Neural cell (in vitro differentiated cells): Measurements from ENCODE around the gene ZNF287. TPM values are rescaled to one million over a fixed set of nuclear protein-coding genes. Genes with fewer than 3 reads are reported as not detected.

ENCODE experiments used
- H2AFZ ChIP-seq: fragments of 200-600, 300-800 bp; sonication (generic), shearing (Covaris generic); 2 replicates; pipeline ENCODE4 v1.6.0; 2014; ENCODE audit warnings: low read depth, mild to moderate bottlenecking, antibody characterized with exemption, low read length, moderate library complexity
- H3F3A ChIP-seq: fragments of 200-600 bp; shearing (Covaris generic); 2 replicates; pipeline ENCODE4 v1.6.1; 2016; ENCODE audit warnings: mild to moderate bottlenecking, moderate library complexity, mixed read lengths, antibody characterized with exemption, low read length; ENCODE audit not compliant: insufficient read depth, poor library complexity, severe bottlenecking
- H3K27ac ChIP-seq: fragments of 200-600, 300-800 bp; sonication (generic), shearing (Covaris generic); 2 replicates; pipeline ENCODE4 v1.5.1; 2014; ENCODE audit warnings: mild to moderate bottlenecking, low read length, moderate library complexity
- H3K27me3 ChIP-seq: fragments of 300-800, 200-600 bp; sonication (generic), shearing (Covaris generic); 2 replicates; pipeline ENCODE4 v1.6.0; 2014; ENCODE audit warnings: mild to moderate bottlenecking, low read depth, low read length, moderate library complexity; ENCODE audit not compliant: insufficient read depth
- H3K36me3 ChIP-seq: fragments of 300-800, 200-600 bp; sonication (generic), shearing (Covaris generic); 2 replicates; pipeline ENCODE4 v1.5.1; 2014; ENCODE audit warnings: mild to moderate bottlenecking, antibody characterized with exemption, low read length, moderate library complexity; ENCODE audit not compliant: insufficient read depth
- H3K4me2 ChIP-seq: fragments of 300-800, 200-600 bp; sonication (generic), shearing (Covaris generic); 2 replicates; pipeline ENCODE4 v1.6.0; 2014; ENCODE audit warnings: mild to moderate bottlenecking, low read length
- H3K4me3 ChIP-seq: fragments of 300-800, 200-600 bp; sonication (generic), shearing (Covaris generic); 2 replicates; pipeline ENCODE4 v1.5.1; 2014; ENCODE audit warnings: mild to moderate bottlenecking, low read length, moderate library complexity
- H3K79me2 ChIP-seq: fragments of 200-600 bp; shearing (Covaris generic); replicated peaks from 2 replicates; pipeline ENCODE4 v1.6.0; 2014; ENCODE audit warnings: mild to moderate bottlenecking, low read length, moderate library complexity; ENCODE audit not compliant: insufficient read depth
- H3K9ac ChIP-seq: fragments of 300-800, 200-600 bp; sonication (generic), shearing (Covaris generic); 2 replicates; pipeline ENCODE4 v1.6.1; 2016; ENCODE audit warnings: mild to moderate bottlenecking, low read length, mixed read lengths
- H3K9me2 ChIP-seq: fragments of 200-600 bp; shearing (Covaris generic); 2 replicates; pipeline ENCODE4 v1.6.1; 2016; ENCODE audit warnings: mild to moderate bottlenecking, low read length, mixed read lengths; ENCODE audit not compliant: insufficient read depth
- H3K9me3 ChIP-seq: fragments of 200-600, 300-800 bp; sonication (generic), shearing (Covaris generic); 2 replicates; pipeline ENCODE4 v1.6.1; 2016; ENCODE audit warnings: mild to moderate bottlenecking, mixed run types, low read length, moderate library complexity, mixed read lengths
- H4K20me1 ChIP-seq: fragments of 200-600 bp; shearing (Covaris generic); 2 replicates; pipeline ENCODE4 v1.6.1; 2016; ENCODE audit warnings: mild to moderate bottlenecking, mixed run types; ENCODE audit not compliant: insufficient read depth
- CTCF ChIP-seq: fragments of 450-650 bp; IDR thresholded peaks from 2 replicates; pipeline ENCODE4 v1.5.1; 2014; ENCODE audit warnings: antibody characterized with exemption, mild to moderate bottlenecking, moderate library complexity; ENCODE audit not compliant: poor library complexity, severe bottlenecking
- EP300 ChIP-seq: fragments of 450-650 bp; conservative IDR thresholded peaks from 2 replicates; pipeline ENCODE4 v1.6.1; 2014; ENCODE audit warnings: antibody characterized with exemption, mild to moderate bottlenecking, moderate library complexity; ENCODE audit not compliant: poor library complexity, severe bottlenecking
- EZH2 ChIP-seq: fragments of 200-600, 300-800 bp; shearing (Covaris generic), sonication (generic); IDR thresholded peaks from 2 replicates; pipeline ENCODE4 v1.6.1; 2014; ENCODE audit warnings: antibody characterized with exemption, low read length, borderline replicate concordance, mild to moderate bottlenecking; ENCODE audit not compliant: insufficient read depth, poor library complexity, severe bottlenecking
- MXI1 ChIP-seq: fragments of 450-650 bp; conservative IDR thresholded peaks from 2 replicates; pipeline ENCODE4 v1.6.1; 2014; ENCODE audit warnings: antibody characterized with exemption, mild to moderate bottlenecking; ENCODE audit not compliant: poor library complexity, severe bottlenecking
- POLR2AphosphoS5 ChIP-seq: IDR thresholded peaks from 2 replicates; pipeline ENCODE4 v1.6.1; 2012
- RAD21 ChIP-seq: fragments of 450-650 bp; conservative IDR thresholded peaks from 2 replicates; pipeline ENCODE4 v1.6.1; 2014; ENCODE audit warnings: antibody characterized with exemption, mild to moderate bottlenecking, moderate library complexity
- REST ChIP-seq: IDR thresholded peaks from 2 replicates; pipeline ENCODE4 v1.6.1; 2012; ENCODE audit warnings: borderline replicate concordance
- SMC3 ChIP-seq: fragments of 450-650 bp; conservative IDR thresholded peaks from 2 replicates; pipeline ENCODE4 v1.6.1; 2014; ENCODE audit warnings: antibody characterized with exemption, mild to moderate bottlenecking, moderate library complexity; ENCODE audit not compliant: poor library complexity
- TAF1 ChIP-seq: IDR thresholded peaks from 2 replicates; pipeline ENCODE4 v1.6.1; 2012; ENCODE audit warnings: low read depth
- polyA plus RNA-seq: library from polyadenylated mRNA; depleted of rRNA; stranded (reverse); fragments of >200 nt; gene quantifications from 2 replicates; pipeline ENCODE4 v1.2.3, GENCODE V29; 2014

ZNF287 gene
- polyA plus RNA-seq, 1 donor from 2014 or later, result 12.6 TPM

DNA sequence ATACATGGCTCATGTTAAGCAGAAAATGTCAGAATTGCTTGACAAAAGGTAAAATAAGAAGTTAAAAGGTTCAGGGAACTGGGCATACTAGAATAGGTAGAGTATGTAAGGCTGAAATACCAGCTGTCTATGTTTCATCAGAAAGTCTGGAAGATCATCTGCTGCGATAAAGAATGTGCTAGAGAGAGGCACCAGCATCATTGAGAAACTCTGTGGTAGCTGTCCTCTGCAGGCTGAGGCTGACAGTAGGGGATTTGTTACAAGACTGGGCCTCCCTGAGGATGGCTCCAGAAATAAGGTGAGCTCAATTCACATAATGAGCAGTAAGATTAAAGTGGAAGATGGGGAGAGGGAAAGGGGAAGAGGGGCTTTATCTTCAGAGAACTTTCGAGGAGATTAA is 4.5 kb upstream of the ZNF287 start:
- H3K4me2 ChIP-seq, result no peak overlapping the region
- H2AFZ ChIP-seq, result no peak overlapping the region
- no peak overlapping the region for H3K27ac ChIP-seq
- peaks cover 5% of the 10 kb centered on the region for H3K79me2 ChIP-seq
- no peak overlapping the region for H3K9ac ChIP-seq
- no peak for TF ChIP-seq EZH2
- TF ChIP-seq SMC3, result no peak
- no peak for TF ChIP-seq POLR2AphosphoS5
- no peak for TF ChIP-seq REST
- no peak for TF ChIP-seq EP300
- H4K20me1 ChIP-seq, result no peaks in the 10 kb centered on the region
- no peak overlapping the region for H3K4me3 ChIP-seq
- no peaks in the 10 kb centered on the region for H3K9me2 ChIP-seq
- peaks cover 3% of the 10 kb centered on the region for H3K9me3 ChIP-seq
- H3F3A ChIP-seq, result no peaks in the 10 kb centered on the region
- no peaks in the 10 kb centered on the region for H3K27me3 ChIP-seq
- no peaks in the 10 kb centered on the region for H3K36me3 ChIP-seq

DNA sequence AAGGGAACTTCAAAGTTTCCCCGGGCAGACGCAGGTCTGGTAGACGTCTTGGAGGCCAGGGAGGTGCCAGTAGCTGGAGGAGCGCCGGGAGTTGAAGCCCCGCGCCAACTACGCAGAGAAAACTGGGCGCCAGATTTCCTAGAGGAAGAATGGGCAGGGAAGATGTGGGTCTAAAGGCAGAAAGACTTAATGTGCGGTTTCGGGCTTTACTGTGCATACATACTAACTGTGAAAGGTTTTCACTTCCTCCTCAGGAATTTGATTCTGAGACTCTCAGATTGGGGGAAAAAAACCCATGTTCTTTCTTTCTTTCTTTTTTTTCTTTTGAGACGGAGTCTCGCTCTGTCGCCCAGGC is 331 bp upstream of the ZNF287 start:
- H3K27me3 ChIP-seq, result no peaks in the 10 kb centered on the region
- H3K4me3 ChIP-seq, result peak overlapping the region; percentile 100
- no peaks in the 10 kb centered on the region for H3K9me3 ChIP-seq
- no peaks in the 10 kb centered on the region for H3F3A ChIP-seq
- peaks cover 8% of the 10 kb centered on the region for H3K36me3 ChIP-seq
- peaks cover 27% of the 10 kb centered on the region for H3K79me2 ChIP-seq
- no peaks in the 10 kb centered on the region for H4K20me1 ChIP-seq
- no peaks in the 10 kb centered on the region for H3K9me2 ChIP-seq
- peak overlapping the region; percentile 98 for H3K9ac ChIP-seq
- TF ChIP-seq EP300 (peak; percentile 5), TAF1 (no peak), REST (no peak)
- H3K4me2 ChIP-seq, result peak overlapping the region; percentile 87
- H2AFZ ChIP-seq, result peak overlapping the region; percentile 58
- peak overlapping the region; percentile 86 for H3K27ac ChIP-seq

DNA sequence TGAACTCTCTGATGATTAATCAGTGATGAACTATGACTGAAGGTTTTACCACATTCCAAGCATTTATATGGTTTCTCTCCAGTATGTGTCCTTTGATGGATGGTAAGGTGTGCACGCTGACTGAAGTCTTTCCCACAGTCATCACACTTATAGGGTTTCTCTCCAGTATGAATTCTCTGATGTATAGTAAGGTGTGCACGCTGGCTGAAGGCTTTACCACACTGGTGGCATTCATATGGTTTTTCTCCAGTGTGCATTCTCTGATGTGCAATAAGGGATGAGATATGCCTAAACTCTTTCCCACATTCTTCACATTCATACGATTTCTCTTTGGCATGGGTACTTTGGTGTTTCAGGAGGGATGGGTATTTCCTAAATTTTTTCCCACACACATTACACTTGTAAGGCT is 16.4 kb downstream of the ZNF287 start:
- H3K4me3 ChIP-seq, result no peak overlapping the region
- no peaks in the 10 kb centered on the region for H3F3A ChIP-seq
- H3K79me2 ChIP-seq, result no peaks in the 10 kb centered on the region
- H3K9ac ChIP-seq, result no peak overlapping the region
- no peak overlapping the region for H3K27ac ChIP-seq
- no peaks in the 10 kb centered on the region for H3K9me2 ChIP-seq
- H3K4me2 ChIP-seq, result no peak overlapping the region
- TF ChIP-seq REST, result no peak
- no peak for TF ChIP-seq EZH2
- TF ChIP-seq POLR2AphosphoS5, result no peak
- TF ChIP-seq SMC3, result no peak
- no peak for TF ChIP-seq TAF1
- TF ChIP-seq CTCF, result no peak
- TF ChIP-seq RAD21, result no peak
- TF ChIP-seq MXI1, result no peak
- TF ChIP-seq EP300, result no peak
- no peaks in the 10 kb centered on the region for H4K20me1 ChIP-seq
- no peaks in the 10 kb centered on the region for H3K27me3 ChIP-seq
- H2AFZ ChIP-seq, result no peak overlapping the region
- H3K36me3 ChIP-seq, result peaks cover 61% of the 10 kb centered on the region
- H3K9me3 ChIP-seq, result peaks cover 46% of the 10 kb centered on the region
